Adrenal gland (tissue), 5 donors: ENCODE measurements around the gene PCAT7.

Experiments
- CTCF ChIP-seq, 6 experiments: fragments of 450-650 bp in 4 of 6; fragments of 200-600 bp in 2 of 6; sonication (generic) in 1 of 6; IDR thresholded peaks; 1 replicate in 5 of 6; 2 replicates in 1 of 6; pipeline versions ENCODE4 v1.5.1 to v1.8.0; 2016 to 2021; ENCODE audit warnings: antibody characterized with exemption in 6 of 6, mild to moderate bottlenecking in 2 of 6, moderate library complexity in 1 of 6
- POLR2A ChIP-seq, 2 donors: fragments of 450-650 bp; IDR thresholded peaks; one replicate each; pipeline ENCODE4 v1.6.1; 2017; ENCODE audit warnings: antibody characterized with exemption in 2 of 2, mild to moderate bottlenecking in 2 of 2, moderate library complexity in 1 of 2
- donor health status: DM: no; HTN: no; CAD: no.

- TF ChIP-seq POLR2A (IDR thresholded peaks at IDR 0.05), result no peak
- TF ChIP-seq CTCF (IDR thresholded peaks at IDR 0.05), result no peak
Measured at GRCh38 chr9:94581728-94582127, 26.8 kb downstream of the PCAT7 start.
